Measurements from ENCODE around the gene CRMP1. TPM values are rescaled to one million over a fixed set of nuclear protein-coding genes. Genes with fewer than 3 reads are reported as not detected.

CRMP1 gene
- total RNA-seq, 2 experiments from 2014 or later, result not detected

DNA sequence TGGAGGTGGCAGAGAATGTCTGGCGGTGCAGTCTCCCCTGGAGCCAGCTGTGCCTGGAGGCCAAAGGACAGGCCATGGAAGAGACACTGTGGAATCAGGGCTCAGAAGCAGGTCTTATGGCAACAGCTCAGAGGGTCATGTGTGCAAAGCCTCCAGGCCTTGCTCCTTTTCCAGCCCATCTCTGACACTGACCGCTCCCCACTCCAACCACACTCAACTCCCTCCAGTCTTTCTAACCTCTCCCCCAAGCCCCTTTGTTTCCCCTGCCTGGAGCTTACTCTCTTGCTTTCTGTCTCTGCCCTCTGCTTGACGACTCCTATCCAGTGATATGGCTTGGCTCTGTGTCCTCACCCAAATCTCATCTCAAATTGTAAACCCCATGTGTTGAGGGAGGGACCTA, 34.2 kb upstream of the CRMP1 start:
- DNase-seq, result no peak
- no peaks in the 10 kb centered on the region for H3K4me1 Mint-ChIP-seq (ENCODE audit: low read depth)
- ChIA-PET CTCF (no interaction called here), POLR2A (no interaction called here)
- no peak overlapping the region for H3K4me3 Mint-ChIP-seq
- intact Hi-C loops (cut with micrococcal nuclease), result no loop called here
- no peaks in the 10 kb centered on the region for H3K36me3 Mint-ChIP-seq
- H3K27ac Mint-ChIP-seq, result no peak overlapping the region
- H3K27me3 Mint-ChIP-seq, result peaks cover 9% of the 10 kb centered on the region
- no peaks in the 10 kb centered on the region for H3K9me3 Mint-ChIP-seq

DNA sequence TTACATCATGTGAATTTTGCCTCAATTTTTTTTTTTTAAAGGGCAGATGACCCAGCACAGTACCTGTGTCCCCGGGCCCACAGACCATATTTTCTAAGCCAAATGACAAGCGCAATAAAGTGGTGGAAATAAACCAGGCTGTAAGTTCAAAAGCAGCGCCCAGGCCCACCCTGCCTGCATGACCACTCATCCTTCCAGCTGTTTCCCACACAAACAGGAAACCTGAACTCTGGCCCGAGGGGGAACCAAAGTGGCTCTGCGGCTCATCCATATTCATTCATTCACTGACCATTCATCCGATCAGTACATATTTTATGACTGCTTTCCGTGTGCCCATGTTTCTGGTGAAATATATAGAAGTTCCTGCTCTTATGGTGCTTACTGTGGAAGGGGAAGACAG, 33.7 kb upstream of the CRMP1 start:
- H3K4me3 Mint-ChIP-seq, result no peak overlapping the region
- ChIA-PET CTCF (no interaction called here), POLR2A (no interaction called here)
- intact Hi-C loops (cut with micrococcal nuclease), result no loop called here
- DNase-seq, result no peak
- no peaks in the 10 kb centered on the region for H3K4me1 Mint-ChIP-seq (ENCODE audit: low read depth)
- H3K27me3 Mint-ChIP-seq, result peaks cover 9% of the 10 kb centered on the region
- H3K9me3 Mint-ChIP-seq, result no peaks in the 10 kb centered on the region
- H3K27ac Mint-ChIP-seq, result no peak overlapping the region
- no peaks in the 10 kb centered on the region for H3K36me3 Mint-ChIP-seq

DNA sequence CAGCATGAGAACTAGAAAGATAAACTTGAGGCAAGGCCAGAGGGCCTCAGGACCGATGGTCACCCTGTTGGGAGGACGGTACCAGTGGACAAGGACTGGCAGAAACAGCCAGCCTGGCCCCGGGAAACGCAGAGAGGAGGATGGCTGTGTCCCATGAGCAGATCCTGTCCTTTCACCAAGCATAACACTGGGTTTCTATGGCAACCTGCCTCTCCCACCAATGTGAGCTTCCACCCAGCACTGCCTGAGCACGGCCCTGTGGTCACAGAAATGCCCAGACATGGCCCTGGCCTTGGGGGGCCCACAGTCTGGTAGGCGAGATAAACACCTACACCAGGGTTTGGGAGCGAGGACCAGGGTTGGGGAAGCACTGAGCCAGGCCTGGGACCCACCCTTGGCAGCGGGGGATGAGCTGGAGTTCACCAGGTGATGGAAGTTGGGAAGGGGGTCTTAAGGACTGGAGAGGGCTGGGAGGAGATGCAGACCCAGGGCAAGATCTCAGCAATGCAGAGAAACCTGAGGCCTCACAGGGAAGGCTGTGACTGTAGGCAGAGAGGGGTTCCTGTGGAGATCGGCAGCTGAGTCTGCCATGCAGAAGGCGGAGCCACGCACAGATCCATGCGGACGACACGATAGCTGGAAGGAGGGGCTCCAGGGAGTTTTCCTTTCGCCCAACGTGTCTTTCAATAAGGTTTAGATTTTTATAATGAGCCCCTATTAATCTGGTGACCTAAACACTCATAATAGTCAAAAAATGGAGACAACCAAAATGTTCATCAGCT, 32.7 kb upstream of the CRMP1 start:
- no peaks in the 10 kb centered on the region for H3K9me3 Mint-ChIP-seq

DNA sequence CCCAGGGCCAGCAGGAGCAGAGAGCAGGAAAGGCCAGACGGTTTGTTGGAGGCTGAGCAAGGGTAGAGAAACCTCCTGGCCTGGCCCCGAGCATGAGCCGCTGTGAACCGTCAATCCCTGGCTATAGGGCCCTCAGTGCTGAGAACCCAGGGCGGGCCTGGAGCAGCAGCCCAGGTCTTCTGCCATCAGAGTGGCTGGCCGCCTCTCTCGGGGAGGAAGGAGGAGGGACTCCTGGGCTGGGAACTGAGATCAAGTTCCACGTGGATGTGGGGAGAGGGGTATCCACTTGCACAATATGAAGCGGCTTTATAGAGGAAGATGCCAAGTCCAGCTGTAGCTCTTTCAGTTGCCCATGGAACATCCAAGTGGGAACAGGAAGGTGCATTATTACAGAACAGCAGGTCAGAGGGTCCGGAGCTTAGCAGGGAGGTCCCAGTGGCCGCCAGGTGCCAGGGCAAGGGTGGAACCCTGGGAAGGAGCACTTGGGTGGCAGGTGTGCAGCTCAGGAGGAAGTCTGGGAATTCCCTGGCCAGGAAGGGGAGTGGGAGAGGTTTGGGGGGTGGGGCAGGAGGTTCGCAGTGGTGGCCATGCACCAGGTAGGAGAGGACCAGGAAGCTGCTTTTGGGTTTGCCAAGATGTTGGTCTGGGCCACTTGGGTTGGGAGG, 31.7 kb upstream of the CRMP1 start:
- no peak for DNase-seq
- ChIA-PET POLR2A (no interaction called here), CTCF (no interaction called here)
- Mint-ChIP-seq H3K4me3 (no peak overlapping the region), H3K36me3 (no peaks in the 10 kb centered on the region), H3K9me3 (no peaks in the 10 kb centered on the region), H3K27ac (no peak overlapping the region), H3K4me1 (ENCODE audit: low read depth) (no peaks in the 10 kb centered on the region), H3K27me3 (peaks cover 10% of the 10 kb centered on the region)
- intact Hi-C loops (cut with micrococcal nuclease), result no loop called here

More for the DNA sequence above, 32.7 kb upstream of the CRMP1 start:
- no peak for DNase-seq
- Mint-ChIP-seq H3K4me1 (ENCODE audit: low read depth) (no peaks in the 10 kb centered on the region), H3K27me3 (peaks cover 8% of the 10 kb centered on the region), H3K4me3 (no peak overlapping the region), H3K27ac (no peak overlapping the region), H3K36me3 (no peaks in the 10 kb centered on the region)
- CTCF ChIA-PET, result no interaction called here
- intact Hi-C loops (cut with micrococcal nuclease), result no loop called here
- POLR2A ChIA-PET, result no interaction called here

DNA sequence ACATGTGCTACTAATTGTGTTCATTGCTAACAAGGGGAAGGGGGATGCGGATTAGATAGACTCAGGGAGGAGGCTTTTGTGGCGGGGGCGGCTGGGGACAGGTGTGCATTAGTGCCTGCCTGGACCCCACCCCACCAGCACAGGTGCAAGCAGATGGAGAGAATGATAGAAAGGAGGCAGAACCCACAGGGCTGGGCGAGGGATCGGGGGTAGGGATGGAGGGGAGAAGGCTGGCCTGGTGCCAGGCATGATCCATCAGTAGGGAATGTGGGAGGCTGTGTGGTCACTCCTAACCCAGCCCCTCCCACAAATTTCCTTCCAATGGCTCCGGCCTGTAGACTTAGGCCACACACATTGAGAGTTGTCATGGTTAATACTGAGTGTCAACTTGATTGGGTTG, 30.5 kb upstream of the CRMP1 start:
- ChIA-PET POLR2A (no interaction called here), CTCF (no interaction called here)
- Mint-ChIP-seq H3K9me3 (no peaks in the 10 kb centered on the region), H3K4me1 (ENCODE audit: low read depth) (no peaks in the 10 kb centered on the region), H3K27me3 (peaks cover 10% of the 10 kb centered on the region), H3K36me3 (no peaks in the 10 kb centered on the region), H3K4me3 (no peak overlapping the region), H3K27ac (no peak overlapping the region)
- DNase-seq, result no peak
- intact Hi-C loops (cut with micrococcal nuclease), result no loop called here

DNA sequence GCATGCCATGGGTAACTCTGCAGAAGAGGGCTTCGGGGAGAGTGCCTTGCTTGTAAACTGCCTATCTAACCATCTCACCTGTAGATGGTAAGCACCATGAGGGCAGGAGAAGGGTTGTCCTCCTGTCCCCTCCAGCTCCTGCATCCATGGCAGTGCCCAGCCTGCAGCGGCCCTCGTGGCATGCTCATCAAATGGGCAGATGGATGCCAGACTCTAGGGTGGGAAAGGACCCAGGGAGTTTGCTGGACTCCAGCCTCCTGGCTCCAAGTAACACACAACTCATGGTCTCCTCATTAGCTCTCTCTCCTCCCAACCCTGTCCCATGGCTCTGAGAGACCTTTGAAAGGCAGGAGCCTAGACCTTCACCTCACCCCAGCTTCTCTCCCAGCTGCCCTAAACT, 29.7 kb upstream of the CRMP1 start:
- DNase-seq, result no peak
- Mint-ChIP-seq H3K27me3 (peaks cover 10% of the 10 kb centered on the region), H3K4me3 (no peak overlapping the region), H3K36me3 (no peaks in the 10 kb centered on the region), H3K27ac (no peak overlapping the region), H3K9me3 (no peaks in the 10 kb centered on the region), H3K4me1 (ENCODE audit: low read depth) (no peaks in the 10 kb centered on the region)
- POLR2A ChIA-PET, result no interaction called here
- intact Hi-C loops (cut with micrococcal nuclease), result no loop called here
- CTCF ChIA-PET, result no interaction called here

DNA sequence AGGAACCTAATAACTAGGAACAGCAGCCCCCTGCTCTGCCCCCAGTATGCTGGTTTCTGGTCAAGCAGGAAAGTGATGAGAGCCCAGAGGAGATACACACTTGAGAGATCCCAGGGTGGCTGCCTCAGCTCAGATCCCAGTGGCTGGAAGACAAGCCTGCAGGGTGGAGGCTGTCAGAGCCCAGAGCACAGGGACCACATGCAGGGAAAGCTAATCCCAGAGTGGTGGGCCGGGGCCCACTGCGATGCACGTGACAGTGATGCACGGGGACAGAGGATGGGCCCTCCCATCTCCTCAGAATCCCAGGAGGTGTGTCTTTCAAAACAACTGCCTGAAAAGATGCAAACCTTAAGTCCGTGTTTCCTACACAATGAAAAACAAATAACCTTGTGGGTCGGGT, 29.1 kb upstream of the CRMP1 start:
- H3K27ac Mint-ChIP-seq, result no peak overlapping the region
- no peaks in the 10 kb centered on the region for H3K36me3 Mint-ChIP-seq
- no peaks in the 10 kb centered on the region for H3K4me1 Mint-ChIP-seq (ENCODE audit: low read depth)
- intact Hi-C loops (cut with micrococcal nuclease), result no loop called here
- no peak overlapping the region for H3K4me3 Mint-ChIP-seq
- ChIA-PET POLR2A (no interaction called here), CTCF (no interaction called here)
- H3K27me3 Mint-ChIP-seq, result peaks cover 10% of the 10 kb centered on the region
- DNase-seq, result no peak
- no peaks in the 10 kb centered on the region for H3K9me3 Mint-ChIP-seq

DNA sequence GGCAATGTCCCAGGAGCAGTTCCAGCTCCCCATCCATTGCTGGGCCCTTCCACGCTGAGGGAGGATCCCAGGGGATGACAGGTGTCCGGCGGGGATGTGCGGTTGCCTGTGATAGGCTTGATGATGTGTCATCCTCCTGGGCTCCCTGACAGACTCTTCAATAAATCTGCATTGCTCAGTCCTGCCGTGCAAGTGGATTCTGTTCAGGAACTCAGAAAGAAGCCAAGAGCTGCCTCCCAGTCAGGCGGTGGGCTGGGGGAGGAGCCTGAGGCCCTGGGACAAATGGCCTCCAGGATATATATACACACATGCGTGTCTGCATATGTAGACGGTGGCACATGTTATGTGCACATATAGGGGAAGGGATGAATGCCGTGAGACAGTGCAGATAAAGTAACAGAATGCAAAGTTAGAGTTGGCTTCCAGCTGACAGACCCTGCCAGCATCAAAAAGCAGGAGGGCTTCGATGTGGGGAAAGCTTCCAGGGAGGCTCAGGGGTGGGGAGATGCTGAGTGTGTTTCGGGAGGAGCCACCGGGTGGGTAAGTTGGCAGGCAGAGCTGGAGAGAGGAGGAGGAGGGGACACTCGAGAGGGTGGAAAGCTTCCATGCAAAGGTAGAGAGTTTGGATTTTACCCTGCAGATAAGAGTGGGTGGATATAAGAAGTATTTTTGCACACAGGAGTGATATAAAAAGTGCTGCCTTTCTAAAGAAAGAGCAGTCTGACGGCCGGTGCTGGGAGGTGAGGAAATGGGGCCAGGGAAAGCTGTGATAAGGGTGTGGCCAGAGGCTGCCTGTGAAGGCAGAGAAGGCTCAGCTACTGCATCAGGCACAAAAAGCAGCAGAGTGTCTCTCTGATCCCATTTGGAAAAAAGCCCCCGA, 28.5 kb upstream of the CRMP1 start:
- Mint-ChIP-seq H3K4me1 (ENCODE audit: low read depth) (no peaks in the 10 kb centered on the region), H3K9me3 (no peaks in the 10 kb centered on the region)
- intact Hi-C loops (cut with micrococcal nuclease), result no loop called here

DNA sequence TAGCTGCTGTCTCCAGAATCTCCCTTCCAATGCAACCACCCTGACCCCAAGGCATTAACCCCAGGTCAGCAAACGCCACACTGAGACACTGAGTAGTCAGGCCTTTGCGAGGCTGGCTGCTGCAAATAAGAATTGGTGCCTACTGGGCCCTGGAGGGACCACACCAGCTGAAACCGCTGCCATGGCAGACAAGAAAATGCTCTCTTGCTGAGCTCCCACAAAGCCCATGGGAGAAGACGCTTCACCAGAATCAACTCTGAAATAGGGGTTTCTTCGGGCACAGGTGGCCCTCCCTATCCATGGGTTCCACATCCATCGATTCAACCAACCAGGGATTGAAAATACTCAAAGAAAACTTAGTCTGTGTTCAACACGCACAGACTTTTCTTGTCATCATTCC, 26.7 kb upstream of the CRMP1 start:
- POLR2A ChIA-PET, result no interaction called here
- Mint-ChIP-seq H3K4me1 (ENCODE audit: low read depth) (no peaks in the 10 kb centered on the region), H3K27ac (no peak overlapping the region), H3K36me3 (no peaks in the 10 kb centered on the region), H3K4me3 (no peak overlapping the region), H3K9me3 (no peaks in the 10 kb centered on the region), H3K27me3 (peaks cover 10% of the 10 kb centered on the region)
- CTCF ChIA-PET, result no interaction called here
- DNase-seq, result no peak
- intact Hi-C loops (cut with micrococcal nuclease), result no loop called here

More for the DNA sequence above, 28.5 kb upstream of the CRMP1 start:
- CTCF ChIA-PET, result no interaction called here
- DNase-seq, result no peak
- Mint-ChIP-seq H3K27ac (no peak overlapping the region), H3K4me3 (no peak overlapping the region), H3K36me3 (no peaks in the 10 kb centered on the region), H3K27me3 (peaks cover 10% of the 10 kb centered on the region)
- POLR2A ChIA-PET, result no interaction called here

DNA sequence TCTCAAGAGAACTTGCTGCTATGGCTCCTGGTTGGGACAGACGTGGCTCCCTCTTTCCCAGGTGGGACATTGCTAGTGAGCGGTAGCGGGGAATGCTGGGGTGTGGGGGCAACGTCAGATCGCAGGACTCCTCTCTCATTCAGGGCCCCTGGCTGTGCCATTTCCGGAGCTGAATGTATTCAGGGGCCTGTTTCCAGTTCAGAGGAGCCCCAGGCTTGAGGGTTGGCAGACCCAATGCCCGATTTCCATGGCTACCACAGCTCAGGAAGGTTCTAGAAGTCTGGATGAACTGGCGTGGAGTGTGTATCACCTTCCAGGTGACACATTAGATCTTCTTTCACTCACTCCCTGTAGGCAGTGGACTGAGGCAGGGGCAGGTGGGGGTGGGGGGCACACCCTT, 26.2 kb upstream of the CRMP1 start:
- Mint-ChIP-seq H3K36me3 (no peaks in the 10 kb centered on the region), H3K4me1 (ENCODE audit: low read depth) (no peaks in the 10 kb centered on the region), H3K4me3 (no peak overlapping the region), H3K27me3 (peaks cover 8% of the 10 kb centered on the region), H3K9me3 (no peaks in the 10 kb centered on the region), H3K27ac (no peak overlapping the region)
- ChIA-PET CTCF (no interaction called here), POLR2A (no interaction called here)
- DNase-seq, result no peak
- intact Hi-C loops (cut with micrococcal nuclease), result no loop called here

DNA sequence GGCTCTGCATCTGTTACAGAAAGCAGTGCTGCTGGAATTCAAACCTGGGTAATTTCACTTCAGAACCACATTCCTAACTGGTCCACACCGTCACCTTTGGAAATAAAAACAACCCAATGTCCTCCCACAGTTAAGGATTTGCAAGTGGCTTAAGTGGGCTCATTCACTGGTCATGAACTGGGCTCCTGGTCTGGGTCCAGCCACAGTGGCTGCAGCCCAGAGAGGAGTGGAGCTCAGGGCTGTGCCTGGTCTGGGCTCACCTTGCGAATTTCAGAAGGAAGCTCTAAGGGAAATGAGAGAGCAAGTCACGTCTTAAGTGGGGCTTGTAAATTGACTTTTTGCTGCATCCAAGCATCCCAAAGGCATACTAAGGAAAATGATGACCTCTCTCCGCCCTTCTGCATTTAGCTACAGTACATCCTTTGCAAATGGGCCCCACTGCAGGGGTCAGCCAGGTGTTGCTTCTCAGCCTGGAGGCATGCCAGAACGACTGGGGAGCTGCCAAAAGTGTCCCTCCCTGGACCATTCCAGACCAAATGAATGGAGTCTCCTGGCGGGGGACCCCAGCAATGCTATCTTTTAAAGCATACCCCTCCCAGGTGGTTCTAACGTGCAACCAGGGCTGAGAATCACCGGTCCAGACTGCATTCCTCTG, 25.6 kb upstream of the CRMP1 start:
- intact Hi-C loops (cut with micrococcal nuclease), result no loop called here
- POLR2A ChIA-PET, result no interaction called here
- CTCF ChIA-PET, result no interaction called here

DNA sequence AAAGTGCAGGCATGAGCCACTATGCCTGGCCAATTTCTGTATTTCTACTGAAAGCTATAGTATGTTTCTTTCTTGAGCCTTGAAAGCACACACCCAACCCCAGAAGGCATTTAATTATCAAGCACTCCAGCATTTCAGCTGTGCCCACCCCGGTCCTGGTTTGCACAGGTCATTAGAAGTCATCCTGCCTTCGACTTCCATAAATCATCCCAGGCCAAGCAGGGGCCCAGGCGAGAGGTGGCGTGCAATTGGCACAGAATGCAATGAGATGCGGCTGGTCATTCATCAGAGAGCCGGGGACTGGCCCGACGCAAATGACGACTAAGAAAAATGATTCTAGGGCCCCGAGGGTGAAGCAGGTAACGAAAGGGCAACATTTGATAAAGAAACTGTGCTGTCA, 24.8 kb upstream of the CRMP1 start:
- CTCF ChIA-PET, result no interaction called here

More for the DNA sequence above, 25.6 kb upstream of the CRMP1 start:
- Mint-ChIP-seq H3K36me3 (no peaks in the 10 kb centered on the region), H3K4me3 (no peak overlapping the region), H3K4me1 (ENCODE audit: low read depth) (no peaks in the 10 kb centered on the region), H3K27me3 (peaks cover 8% of the 10 kb centered on the region), H3K27ac (no peak overlapping the region), H3K9me3 (no peaks in the 10 kb centered on the region)
- no peak for DNase-seq

More for the DNA sequence above, 24.8 kb upstream of the CRMP1 start:
- Mint-ChIP-seq H3K36me3 (no peaks in the 10 kb centered on the region), H3K27ac (no peak overlapping the region), H3K4me3 (no peak overlapping the region), H3K9me3 (peaks cover 1% of the 10 kb centered on the region), H3K4me1 (ENCODE audit: low read depth) (no peaks in the 10 kb centered on the region), H3K27me3 (peaks cover 5% of the 10 kb centered on the region)
- DNase-seq, result no peak
- intact Hi-C loops (cut with micrococcal nuclease), result no loop called here
- POLR2A ChIA-PET, result no interaction called here

All from activated CD4-positive, alpha-beta memory T cell treated with anti-CD3 and anti-CD28 coated beads for 36 hours (primary cell).